ENCODE results near the gene SEMA3G.

The SEMA3G gene

DNA sequence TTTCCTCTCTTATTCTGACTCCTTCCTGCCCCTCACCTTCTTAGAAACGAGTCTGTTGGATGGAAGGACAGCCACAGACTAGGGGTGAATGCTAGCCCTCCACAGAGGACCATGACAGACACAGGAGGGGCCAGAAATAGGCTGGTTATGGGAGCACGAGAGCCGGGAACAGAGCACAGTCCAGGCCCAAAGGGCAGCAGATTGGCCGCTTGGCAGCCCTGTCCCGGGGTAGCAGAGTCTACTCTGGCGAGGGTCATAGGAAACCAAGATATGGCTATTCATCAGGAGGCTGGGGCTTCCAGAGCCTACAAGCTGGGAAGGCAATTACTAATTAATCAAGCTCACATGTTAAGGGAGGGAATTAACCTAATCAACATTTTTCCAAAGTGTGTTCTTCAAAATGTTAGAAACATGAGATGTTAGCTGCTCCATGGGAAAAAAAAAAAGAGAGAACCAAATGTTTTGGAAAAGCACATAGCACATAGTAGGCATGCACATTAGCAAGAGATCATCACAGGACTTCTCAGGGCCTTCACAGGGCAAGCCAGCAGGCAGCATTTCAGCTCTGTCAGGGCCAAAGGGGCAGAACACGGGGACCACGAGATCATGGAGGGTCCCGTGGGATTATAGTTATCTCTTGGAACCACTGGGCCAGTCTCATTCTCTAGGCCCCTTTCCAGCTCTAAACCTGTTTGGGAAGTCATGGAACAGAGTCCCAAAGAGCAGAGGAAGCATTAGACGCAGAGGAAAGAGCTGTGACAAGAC, 13.3 kb downstream of the SEMA3G start:
- FAIRE-seq = no peak
- TF ChIP-seq, protein P1, sequence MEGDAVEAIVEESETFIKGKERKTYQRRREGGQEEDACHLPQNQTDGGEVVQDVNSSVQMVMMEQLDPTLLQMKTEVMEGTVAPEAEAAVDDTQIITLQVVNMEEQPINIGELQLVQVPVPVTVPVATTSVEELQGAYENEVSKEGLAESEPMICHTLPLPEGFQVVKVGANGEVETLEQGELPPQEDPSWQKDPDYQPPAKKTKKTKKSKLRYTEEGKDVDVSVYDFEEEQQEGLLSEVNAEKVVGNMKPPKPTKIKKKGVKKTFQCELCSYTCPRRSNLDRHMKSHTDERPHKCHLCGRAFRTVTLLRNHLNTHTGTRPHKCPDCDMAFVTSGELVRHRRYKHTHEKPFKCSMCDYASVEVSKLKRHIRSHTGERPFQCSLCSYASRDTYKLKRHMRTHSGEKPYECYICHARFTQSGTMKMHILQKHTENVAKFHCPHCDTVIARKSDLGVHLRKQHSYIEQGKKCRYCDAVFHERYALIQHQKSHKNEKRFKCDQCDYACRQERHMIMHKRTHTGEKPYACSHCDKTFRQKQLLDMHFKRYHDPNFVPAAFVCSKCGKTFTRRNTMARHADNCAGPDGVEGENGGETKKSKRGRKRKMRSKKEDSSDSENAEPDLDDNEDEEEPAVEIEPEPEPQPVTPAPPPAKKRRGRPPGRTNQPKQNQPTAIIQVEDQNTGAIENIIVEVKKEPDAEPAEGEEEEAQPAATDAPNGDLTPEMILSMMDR (IDR thresholded peaks at IDR 0.05; ENCODE audit: insufficient read depth, missing control alignments) = no peak
- no peak for DNase-seq (ENCODE audit: insufficient read length, low spot score)

DNA sequence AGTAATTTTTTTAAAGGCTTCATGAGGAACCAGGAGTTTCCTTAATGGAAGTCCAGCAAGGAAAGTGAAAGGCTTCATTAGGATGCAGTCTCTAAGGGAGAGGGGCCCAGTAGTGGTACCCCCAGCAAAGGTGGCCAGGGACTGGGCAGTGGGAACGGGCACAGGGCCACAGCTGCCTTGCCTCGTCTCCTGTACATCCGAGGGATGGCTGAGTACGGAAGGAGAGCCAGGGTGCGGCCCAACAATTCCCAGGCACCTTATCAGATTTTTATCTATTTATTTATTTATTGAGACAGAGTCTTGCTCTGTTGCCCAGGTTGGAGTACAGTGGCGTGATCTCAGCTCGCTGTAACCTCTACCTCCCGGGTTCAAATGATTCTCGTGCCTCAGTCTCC, 14.5 kb downstream of the SEMA3G start:
- FAIRE-seq (no peak), DNase-seq (ENCODE audit: insufficient read length, low spot score) (no peak)
- TF ChIP-seq, protein P1 (IDR thresholded peaks at IDR 0.05; ENCODE audit: insufficient read depth, missing control alignments) = no peak

DNA sequence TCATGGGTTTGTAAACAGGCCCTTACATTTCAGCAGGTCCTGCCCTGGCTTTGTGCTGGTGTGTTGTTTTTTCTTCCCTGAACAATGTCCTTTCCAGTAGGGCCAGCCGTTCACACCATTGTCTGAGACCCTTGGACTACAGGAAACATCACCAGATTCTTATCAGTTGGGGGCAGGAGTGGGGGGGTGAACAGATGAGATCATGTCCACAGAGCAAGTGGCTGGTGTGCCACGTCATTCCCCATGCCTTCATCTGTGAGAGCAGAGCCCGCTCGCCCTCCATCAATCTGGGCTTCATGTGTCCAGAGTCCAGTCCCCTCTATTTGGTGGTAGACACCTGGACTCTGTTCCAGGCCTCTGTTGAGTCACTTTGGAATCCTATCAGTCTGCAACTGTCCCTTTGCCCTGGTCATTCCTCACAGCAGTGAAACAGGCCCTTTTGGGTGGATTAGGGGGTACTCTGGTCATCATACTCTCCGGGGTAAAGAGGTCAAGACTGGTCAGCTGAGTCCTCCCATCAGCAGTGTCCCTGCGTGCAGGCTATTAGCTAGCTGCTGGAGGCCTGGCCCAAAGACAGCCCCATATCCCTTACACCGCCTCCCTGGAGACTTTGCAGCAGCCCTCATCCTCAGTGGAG, 15.0 kb downstream of the SEMA3G start:
- TF ChIP-seq, protein P1 (IDR thresholded peaks at IDR 0.05; ENCODE audit: insufficient read depth, missing control alignments) = no peak
- no peak for FAIRE-seq

DNA sequence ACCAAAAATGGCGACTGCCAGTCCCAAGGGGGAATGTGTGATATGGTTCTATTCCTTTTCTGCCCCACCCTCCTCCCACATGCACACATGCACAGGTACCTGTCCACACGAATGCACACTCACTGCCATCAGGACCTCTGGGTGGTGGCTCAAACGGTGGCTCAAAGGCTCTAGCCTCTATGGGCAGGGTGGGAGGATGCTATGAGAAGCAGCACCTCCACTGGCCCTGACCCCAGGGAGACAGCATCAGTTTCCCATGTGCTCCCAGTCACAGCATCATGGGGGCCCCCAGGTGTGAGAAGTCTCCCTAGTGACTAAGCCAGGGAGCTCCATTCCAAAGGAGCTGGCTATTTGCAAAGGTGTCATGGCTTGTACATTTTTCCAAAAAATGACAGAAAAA, 15.9 kb downstream of the SEMA3G start:
- FAIRE-seq (no peak), DNase-seq (ENCODE audit: insufficient read length, low spot score) (no peak)
- TF ChIP-seq, protein P1 (IDR thresholded peaks at IDR 0.05; ENCODE audit: insufficient read depth, missing control alignments) = no peak

More for the DNA sequence above, 15.0 kb downstream of the SEMA3G start:
- DNase-seq (ENCODE audit: insufficient read length, low spot score) = no peak

DNA sequence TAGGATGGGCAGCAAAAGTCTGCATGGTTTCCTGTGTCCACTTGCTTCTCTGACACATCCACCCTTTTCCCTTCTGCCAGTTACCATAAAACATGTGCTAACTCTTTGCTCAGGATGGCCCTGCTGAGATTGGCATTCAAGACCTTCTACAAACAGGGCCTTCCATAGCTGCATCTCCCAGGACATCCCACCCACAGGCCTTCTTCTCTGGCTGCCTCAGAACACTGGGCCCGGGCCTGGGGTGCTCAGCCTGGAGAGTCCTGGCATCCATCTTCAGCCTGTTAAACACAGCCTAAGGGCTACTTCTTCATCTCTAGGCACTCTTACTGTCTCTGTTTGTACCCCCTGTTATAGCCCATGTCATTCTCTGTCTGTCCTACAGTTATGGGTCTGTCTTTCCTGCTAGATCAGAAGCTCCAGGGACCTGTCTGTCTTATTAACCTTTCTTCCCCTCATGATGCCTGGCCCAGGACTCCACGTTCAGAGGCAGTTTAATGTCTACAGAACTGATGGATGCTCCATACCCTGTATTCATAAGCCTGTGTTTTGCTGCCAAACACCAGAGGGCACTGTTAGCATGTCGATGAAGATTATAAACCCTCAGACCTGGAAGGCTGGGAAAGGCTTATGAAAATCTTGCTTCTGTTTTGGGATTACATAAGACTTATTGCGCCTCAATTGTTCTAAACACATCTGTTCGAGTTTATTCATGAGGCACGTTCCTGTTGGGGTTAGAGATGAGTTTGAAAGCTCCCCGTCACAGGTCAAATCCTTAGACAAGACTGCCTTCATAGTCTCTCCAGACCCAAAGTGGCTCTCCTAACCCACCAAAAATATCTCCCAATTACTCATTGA, 16.5 kb downstream of the SEMA3G start:
- FAIRE-seq = peak; percentile 94
- TF ChIP-seq, protein P1 (IDR thresholded peaks at IDR 0.05; ENCODE audit: insufficient read depth, missing control alignments) = peak; percentile 97
- peak; percentile 67 for DNase-seq (ENCODE audit: insufficient read length, low spot score)

DNA sequence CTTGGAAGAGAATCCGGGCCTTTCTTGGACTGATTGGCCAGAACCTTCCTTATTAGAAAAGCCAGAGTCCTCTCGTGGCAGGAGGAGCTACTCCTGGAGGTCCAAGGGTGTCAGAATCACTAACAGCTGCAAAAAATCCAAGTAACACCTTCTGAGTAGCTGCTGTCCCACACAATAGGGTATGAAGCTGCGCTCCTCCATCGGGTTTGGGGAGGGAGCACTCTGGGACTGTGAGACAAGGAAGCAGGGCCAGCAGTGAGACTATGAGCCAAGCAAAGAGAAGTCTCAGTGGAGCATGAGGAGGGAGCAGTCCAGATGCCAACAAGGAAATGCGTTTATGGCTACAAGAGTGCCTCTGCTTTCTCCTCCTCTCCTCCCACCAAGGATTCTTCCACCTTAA, 21.7 kb downstream of the SEMA3G start:
- FAIRE-seq (no peak), DNase-seq (ENCODE audit: insufficient read length, low spot score) (no peak)

More for the DNA sequence above, 21.7 kb downstream of the SEMA3G start:
- TF ChIP-seq, protein P1 (IDR thresholded peaks at IDR 0.05; ENCODE audit: insufficient read depth, missing control alignments) = no peak
